Cortex of kidney (tissue), 1 donor: ENCODE results near the gene IGSF3.
"Not testable (repeated sequence)": the region's sequence is repeated elsewhere in the genome, so short reads cannot be mapped to it uniquely, and the experiment has no call there.

Source experiments
- DNase-seq: peaks from one replicate; lab custom pipeline; 2025; lab: John Stamatoyannopoulos, UW

The IGSF3 gene

DNA sequence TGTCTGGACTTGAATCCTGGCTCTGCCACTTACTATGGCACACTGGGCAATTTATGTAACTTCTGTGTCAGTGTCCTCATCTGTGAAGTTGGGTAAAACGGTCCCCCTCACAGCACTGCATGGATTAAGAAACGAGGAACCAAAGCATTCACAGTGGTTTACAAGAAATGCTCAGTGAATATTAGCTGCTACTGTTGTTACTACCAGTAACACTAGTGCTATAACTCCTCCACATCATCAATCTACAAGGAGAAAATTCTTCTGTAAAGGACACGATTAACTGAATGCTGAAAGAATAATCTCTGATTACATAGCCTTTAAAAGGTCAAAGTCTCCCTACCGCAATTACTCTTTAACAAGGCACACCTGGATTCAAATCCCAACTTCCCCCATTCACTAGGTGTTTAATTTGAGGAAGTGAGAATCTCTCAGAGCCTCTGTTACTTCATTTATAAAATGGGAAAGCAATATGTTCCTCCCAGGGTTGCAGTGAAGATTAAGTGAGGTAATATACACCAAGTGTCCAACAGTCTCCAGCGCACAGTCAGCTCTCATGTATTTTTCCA, 70.7 kb downstream of the IGSF3 start:
- DNase-seq: not testable (repeated sequence)

DNA sequence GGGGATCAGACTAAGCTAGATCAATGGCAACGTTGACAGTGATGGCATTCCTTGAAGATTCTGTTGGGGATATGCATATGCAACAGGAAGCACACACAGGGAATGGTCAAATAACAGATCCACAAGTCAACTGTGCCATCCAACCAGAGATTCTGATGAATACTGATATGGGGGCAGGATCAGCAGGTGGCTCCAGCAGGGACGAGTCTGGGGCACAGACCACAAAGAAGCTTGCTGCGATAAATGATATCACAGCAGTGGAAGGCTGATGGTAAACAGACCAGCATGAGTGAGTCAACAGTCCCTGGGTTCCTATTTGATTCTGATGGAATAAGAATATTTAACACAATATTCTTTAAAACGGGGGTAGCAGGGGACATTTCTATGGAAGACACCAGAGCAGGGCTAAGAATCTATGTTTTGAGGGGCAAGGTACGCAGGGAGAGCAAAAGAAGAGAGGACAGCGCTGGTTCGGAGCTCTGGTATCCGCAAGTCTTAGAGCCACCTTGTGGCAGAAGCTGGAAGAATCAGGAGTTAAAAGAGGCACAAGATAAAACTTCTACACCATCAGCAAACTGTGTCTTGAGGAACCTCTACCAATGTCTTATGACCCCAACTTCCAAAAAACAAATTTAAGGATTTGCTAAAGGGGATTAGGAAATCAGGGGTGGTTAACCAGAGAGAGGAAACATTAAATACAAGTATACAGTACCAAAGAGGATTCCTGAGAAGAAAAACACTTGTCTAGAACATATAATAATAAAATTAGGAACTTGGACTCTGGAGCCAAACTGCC, 71.4 kb downstream of the IGSF3 start:
- not testable (repeated sequence) for DNase-seq

DNA sequence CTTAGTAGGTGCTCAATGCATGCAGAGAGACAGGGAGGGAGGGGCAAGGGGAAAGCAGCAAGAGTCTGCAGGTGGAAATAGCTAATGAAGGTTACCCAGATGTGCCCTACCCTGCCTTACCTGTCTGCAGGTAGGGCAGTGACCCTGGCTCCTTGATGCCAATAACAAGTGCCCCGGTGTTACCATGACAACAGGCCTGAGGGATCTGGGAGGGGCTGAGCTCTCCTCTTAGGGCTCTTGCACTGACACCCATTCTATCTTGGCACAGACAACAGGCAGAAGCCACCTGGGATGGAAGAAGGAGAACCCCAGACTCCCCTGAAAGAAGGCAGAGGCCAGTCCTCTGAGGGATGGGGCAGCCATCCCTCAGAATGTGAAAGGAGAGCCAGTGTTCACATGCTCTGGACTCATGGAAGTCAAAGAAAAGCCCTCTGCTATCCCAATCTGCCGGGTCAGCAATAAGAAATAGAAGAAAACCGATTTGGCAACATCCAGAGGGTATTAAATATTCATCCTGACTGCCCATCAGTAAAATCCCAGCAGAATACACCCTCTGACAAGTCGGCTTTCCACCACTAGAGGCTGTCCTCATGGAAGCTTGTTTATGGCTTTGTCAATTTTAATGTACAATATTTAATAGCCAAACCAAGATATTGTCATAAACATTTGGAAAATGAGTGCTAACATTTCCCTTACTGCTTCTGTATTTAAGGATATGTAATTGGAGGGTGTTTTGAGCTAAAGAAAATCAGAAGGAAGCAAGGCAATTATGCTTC, 72.3 kb downstream of the IGSF3 start:
- DNase-seq: not testable (repeated sequence)

DNA sequence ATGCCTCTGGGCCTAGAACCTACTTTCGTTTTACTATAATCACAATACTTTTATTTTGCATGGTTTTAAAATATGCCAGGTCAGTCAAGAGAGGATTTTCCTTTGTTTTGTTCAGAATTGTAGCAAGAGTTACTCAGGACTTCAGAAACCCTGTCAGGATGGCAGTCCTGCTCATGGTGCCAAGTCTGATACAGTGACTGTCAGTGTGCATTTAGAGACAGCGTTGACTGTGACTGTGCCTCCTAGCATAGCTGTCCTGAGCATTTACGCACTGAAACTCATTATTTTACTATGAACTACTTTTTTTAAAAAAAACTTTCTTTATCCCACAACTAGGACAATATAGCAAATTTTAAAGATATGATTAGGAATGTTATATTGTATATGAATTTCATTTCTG, 73.6 kb downstream of the IGSF3 start:
- DNase-seq: not testable (repeated sequence)

DNA sequence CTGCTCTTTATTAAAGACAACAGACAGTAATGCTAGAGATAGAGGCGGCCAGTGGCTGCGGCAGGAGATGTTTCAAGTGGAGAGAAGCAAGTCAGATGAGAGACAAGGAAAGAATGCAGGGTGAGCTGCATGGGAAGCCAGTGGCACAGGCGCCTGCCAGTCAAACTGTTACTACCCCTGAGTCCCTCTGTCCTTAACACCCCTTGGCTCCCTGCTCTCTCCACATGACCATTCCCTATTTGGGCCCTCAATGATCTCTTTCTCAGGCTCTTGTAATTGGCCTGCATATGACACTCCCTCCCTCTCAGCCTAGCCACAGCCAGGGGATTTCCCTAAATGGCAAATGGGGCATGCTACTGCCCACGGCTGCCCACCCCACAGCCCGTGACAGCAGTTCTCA, 74.1 kb downstream of the IGSF3 start:
- not testable (repeated sequence) for DNase-seq

DNA sequence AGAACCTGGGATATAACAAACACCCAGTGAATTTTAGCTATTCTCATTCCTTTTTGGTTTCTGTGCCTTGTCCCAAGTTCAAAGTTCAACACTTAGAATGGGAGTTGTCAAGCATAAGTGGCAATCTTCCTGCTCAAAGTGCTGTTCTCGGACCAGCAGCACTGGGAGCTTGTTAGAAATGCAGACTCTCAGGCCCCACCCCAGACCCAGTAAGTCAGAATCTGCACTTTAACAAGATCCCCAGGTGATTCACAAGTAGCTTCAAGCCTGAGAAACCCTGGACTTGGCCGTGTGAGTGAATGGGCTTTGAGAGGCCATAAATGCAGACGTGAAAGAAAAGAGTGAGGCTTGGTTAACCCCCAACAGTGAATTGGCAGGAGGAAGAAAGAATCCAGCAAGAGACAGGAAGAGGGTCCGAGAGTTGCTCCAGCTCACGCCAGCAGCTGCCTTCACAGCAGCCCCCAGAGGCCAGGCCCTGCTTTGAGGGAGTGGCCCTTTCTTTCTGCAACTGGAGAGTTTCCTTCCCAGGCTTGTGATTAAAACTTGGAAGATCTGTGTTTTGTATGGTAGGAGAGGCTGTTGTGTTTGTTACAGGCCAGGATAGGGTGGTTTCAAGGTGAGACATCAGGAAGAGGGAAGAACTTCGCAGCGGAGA, 75.5 kb downstream of the IGSF3 start:
- not testable (repeated sequence) for DNase-seq

DNA sequence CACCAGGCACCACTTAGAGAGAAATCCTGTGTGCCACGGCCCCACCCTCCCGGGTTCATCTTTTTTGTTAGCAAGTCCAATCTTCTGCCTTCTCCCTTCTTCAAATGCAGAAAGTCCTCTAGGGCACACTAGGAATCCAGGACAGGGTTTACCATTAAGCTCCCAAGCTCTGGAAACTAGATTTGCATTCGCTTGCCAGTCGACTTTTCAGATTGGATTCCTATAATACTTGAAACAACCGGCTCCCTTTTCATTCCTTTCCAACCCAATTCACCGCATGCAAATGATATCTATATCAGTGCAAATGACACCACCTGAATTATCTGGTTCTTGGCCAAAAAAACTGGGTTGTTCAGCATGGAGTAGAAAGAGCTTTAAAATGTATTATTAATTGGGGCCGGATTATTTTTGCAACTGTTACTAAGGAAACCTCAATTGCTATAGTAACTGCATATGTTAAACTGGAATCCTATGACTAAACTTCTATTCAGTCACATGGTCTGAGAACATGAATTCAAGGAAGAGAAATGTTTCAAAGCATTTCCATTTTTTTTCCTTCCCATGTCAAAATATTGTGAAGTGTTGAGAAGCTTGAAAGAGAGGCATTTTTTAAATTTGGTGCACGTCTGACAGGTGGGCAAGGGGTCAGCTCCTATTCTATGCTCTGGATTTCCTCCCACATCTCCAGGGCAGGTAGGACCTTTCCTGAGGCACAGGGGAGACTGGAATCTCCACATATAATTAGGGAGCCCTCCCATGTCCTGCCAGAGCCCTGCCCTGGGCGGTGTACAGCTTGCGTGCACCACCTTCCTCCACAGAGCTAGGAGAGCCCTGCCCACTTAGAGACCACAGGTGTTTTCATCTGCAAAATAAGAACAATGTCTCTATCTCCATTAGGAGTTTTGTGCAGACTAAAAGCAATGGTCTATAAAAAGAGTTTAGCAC, 76.3 kb downstream of the IGSF3 start:
- not testable (repeated sequence) for DNase-seq

DNA sequence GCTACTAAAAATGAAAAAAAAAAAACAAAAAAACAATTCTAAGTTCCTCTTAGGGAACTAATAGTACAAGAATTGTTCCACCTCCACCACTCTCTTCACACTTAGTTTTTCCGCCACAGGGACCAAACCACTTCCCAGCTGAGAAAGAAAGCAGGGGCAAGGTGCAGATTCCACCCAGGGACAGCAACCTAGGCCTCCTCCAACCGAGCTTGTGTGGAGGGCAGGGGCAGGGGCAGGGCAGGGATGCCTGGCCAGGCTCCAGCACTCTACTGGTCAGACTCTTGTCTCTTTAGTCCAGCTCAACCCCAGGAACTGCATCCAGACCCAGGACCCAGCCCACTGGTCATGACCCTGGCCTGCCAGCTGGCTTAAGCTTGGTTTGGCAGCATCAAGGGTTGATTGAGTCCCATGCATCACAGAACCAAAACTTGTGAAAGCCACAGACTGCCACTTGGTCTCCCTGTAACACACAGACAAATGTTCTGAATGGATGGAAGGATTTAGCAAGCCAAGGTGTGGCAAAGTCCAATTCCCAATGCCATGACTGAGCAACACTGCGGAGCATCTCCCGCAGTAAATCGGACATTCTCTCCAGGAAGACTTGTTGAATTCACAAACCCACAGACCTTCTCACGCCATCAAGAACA, 77.1 kb downstream of the IGSF3 start:
- not testable (repeated sequence) for DNase-seq

DNA sequence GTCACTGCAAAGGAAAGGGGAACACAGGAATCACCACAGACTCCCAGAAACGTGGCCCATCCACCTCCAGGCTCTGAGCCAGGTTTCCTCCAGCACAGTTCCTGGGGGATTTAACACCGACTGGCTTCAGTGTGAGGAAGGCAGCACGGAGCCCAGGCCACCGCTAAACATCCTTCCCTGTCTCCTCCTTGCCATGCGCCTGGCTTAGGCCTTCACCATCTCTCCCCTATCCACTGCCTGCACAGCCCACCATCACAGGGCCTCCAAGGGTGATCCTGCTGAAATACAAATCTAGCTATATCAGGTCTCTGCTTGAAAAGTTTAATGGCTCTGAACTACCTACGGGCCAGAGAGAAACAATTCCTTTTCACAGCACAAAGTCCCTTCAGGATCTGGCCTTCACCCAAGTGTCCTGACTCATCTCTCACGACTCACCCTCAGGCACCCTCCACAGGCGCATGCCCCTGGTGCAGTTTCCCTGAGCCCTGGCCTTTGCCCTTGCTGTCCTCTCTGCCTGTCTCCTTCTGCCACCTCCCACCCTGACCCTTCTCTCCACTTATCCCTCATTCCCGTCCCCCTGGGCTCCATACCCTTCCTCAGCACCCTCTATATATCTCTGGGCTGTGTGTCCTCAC, 78.3 kb downstream of the IGSF3 start:
- not testable (repeated sequence) for DNase-seq

DNA sequence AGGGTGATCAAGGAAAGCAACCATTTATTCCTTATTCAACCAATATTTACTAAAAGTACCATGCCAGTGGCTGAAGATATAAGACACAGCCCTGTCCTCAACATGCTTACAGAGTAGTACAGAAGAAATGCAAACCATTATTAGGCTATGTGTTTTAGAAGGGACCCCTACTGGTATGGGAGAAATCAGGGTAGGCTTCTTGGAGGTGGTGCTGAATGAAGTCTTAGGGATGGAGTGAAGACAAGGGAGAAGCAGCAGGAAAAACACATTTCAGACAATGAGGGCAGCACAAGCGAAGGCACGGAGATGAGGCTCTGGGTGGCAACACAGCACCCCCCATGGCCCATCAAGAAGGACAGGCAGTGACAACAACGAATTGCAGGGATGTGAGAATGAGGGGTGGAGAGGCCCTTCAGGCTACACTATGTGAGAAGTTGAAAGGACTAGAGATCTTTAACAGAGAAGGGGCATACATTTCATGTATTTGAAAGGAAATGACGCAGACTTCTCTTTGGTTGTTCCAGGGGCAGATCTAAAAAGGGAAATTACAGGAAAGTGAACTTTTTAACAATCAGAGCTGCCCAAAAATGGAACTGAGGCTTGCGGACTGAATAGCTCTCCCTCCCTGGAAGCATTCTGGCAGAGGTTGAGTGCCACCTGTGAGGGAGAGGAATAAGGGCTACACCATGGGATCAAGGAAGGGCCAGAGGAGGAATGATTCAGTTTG, 79.9 kb downstream of the IGSF3 start:
- DNase-seq: no peak

DNA sequence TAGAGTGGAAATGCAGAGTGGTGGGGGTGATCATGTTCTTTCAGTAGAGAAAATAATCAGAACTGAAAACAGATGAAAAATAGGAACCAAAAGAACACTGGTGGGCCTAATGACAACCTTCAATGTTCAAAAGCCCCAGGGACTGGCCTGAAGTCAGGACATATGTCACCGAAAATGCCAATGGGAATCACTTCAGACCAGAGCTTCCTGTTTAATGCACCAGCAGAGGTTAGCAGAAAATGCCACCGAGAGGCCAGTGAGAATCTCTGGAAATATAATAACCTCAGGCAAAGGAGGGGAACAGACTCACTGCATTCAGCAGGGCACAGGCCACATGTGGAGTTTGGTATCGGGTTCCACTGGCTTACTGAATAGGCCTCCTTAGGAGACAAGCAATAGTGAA, 80.8 kb downstream of the IGSF3 start:
- DNase-seq: no peak

DNA sequence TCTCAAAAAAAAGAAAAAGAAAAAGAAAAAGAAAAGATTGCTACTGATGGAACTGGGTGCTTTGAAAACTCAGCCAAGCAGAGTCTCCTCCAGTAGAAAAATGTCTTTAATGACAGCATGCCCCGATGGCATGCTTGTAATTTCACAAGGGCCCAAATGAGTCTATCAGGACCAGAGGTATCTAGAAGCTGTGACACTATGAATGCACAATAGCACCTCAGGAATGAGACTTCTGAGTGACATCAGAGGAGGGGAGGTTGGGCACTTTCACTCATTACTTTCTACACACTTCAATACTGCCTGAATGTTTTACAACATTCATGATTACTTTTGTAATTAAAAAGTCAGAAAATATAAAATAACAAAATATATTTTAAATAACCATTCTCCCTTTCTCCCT, 81.6 kb downstream of the IGSF3 start:
- no peak for DNase-seq

DNA sequence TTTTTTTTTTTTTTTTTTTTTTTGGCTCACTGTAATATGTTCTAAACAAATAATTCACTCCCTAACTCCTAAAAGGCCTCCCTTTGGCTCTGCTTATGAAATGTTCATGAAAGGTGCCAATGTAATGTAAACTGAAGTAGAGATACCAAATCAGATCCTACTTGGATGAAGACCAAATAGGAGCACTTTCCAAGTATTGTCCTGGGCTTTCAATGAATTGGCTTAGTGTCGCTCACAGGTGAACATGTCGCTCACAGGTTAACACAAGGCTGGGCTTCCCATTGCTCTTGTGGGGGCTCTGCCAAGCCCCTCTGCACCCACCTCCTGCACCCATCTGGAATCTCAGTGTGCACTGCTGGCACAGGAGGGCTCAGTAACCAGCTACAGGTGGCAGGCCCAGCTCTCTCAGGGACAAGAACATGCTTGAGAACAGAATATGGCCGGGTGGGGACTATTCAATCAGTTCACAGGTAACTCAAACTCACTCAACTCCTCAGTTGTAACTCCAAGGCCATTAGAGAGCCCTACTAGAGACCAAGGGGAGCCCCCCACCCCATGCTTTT, 86.1 kb downstream of the IGSF3 start:
- DNase-seq: no peak

DNA sequence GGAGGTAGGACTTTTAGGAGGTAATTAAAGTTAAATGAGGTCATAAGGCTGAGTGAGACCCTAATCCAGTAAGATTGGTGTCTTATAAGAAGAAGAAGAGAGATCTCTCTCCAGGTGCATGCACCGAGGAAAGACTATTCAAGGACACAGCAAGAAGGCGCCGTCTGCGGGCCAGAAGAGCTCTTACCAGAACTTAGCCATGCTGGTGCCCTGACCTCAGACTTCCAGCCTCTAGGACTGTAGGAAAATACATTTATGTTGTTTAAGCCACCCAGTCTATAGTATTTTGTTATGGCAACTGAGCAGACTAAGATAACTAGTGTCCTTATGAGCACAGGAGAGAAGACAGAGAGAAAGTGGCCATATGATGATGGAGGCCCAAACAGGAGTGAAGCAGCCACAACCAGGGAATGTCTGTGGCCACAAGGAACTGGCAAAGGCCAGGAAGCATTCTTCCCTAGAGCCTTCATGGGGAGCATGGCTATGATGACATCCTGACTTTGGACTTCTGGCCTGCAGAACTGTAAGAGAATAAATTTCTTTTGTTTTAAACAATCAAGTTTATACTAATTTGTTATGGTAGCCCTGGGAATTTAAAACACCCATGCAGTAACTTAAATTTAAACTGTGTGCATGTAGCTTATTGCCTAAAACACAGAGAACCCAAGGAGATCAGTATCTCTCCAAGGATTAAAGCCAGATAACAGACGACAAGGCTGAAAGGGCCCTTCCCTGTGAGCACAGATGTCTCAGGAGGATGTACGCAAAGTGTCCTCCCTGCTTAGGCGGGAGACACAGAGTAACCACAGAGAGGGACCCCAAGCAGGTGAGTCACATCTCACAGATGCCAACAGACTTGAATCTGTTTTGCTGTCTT, 86.8 kb downstream of the IGSF3 start:
- DNase-seq: no peak

DNA sequence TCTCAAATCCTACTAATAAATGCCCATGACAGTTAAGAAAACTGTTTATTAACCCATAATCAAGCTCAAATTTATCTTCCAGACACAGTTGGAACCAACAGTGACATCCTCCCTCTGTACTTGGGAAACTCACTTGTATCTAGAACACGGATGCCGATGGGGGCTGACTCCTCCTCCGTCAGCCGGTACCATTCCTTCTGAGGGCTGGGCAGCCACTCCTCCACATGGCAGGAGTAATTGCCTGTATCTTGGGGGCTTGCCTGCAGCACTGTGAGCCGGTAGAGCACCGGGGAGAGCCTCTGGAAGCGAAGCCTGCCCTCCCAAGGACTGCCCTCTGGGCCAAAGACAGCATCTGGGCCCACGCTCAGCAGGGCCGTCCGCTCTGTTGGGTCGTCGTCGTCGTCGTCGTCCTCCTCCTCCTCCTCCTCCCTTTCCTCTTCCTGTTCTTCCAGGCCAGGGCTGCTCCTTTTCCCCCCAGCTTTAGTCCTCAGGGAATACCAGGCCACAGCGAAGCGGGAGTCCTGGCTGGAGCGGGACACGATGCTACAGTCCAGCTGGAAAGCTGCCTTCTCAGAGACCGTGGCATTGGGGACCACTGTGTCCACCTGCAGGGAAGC, 88.2 kb downstream of the IGSF3 start:
- DNase-seq: no peak

DNA sequence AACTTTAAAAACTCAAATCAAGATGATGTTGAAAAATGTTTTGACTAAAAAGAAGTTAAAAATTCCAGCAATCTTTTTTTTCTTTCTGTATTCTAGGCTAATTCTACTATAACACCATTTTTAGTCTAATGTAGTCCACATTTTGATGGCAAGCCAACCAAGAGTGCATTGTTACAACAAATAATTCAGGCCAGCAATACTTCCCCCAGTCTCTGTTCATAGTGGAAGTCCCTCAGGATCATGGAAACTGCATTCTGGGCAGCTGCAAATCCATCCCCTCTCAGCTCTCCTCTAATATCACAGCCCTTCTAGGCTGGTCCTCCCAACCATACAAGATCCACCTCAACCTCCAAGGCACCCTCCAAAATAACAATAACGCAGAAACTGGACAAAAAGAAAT, 89.0 kb downstream of the IGSF3 start:
- no peak for DNase-seq

DNA sequence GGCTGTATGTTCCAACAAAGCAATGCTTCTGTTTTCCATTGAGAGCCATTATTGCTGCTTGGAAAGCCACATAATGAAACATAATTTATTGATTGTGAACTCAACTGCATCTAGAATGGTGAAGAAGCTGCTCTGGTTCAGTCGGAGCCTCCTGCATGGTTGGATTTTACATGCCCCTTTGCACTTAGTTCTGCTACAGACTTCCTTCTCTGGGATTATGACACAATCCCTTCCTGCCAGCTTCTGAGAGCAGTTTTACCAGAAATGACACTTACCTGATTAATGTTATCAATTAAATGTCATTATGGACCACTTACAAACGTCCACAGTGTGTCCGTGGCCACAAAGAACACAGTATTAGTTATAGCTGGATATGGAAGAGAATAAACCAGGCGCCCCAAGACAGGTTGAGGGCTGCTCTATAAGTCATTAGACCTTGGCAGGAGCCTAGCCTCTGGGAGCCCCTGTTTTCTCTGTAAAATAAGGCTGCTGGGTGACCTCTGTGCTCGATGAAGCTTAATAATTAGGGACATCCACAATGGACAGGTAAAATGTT, 89.7 kb downstream of the IGSF3 start:
- DNase-seq: no peak
